HG02885 (cell line): ENCODE results near the gene SPDEF.

Source experiments
- ATAC-seq: cut with Tn5 transposase; IDR thresholded peaks from one replicate; pipeline ENCODE4 v1.9.1; 2021; ENCODE audit warnings: mild to moderate bottlenecking; ENCODE audit not compliant: unreplicated experiment, poor library complexity

Gene SPDEF

DNA sequence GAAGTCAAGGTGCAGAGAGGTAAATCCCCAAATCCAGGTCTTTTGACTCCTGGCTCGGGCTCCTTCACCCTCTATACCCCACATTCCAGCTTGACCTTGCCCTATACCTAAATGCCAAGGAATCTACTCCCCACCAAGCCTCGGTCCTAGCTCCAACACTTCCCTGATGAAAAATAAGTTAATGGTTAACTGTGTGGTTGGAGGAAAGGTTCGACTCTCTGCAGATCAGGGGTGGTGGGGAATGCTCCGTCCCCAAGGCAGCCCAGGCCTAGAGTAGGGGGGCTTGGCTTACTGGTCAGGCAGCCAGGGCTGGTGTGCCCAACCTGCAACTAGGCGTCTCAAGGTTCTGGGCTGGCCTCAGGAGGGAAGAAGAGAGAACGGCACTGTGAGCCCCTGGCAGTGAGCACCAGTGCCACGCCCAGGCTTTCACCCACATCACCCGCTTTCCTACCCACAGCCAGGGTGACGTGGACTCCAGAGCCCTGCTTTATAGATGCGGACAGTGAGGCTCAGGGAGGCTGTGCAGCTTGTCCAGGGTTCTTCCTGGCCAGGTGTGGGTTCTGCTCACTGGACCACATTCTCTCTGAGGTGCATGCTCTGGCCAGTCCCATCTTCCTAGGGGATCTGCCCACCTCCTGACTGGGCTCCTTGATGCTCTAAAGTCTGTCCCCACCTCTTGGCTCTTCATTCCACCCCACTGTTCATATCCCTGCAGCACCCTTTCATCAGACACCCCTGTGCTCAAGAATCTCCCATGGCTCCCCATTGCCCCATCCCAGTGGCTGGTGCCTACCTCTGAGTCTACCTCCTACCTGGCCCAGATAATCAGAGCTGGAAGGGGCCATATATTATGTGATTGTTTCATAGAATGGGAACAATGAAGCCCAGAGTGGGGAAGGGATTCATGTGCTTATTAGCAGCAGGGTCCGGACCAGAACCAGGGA, 8.2 kb downstream of the SPDEF start:
- ATAC-seq = no peak

- no peak for ATAC-seq
Measured at GRCh38 chr6:34546551-34547321, 9.4 kb downstream of the SPDEF start.

- no peak for ATAC-seq
Measured at GRCh38 chr6:34544776-34545471, 11.2 kb downstream of the SPDEF start.

DNA sequence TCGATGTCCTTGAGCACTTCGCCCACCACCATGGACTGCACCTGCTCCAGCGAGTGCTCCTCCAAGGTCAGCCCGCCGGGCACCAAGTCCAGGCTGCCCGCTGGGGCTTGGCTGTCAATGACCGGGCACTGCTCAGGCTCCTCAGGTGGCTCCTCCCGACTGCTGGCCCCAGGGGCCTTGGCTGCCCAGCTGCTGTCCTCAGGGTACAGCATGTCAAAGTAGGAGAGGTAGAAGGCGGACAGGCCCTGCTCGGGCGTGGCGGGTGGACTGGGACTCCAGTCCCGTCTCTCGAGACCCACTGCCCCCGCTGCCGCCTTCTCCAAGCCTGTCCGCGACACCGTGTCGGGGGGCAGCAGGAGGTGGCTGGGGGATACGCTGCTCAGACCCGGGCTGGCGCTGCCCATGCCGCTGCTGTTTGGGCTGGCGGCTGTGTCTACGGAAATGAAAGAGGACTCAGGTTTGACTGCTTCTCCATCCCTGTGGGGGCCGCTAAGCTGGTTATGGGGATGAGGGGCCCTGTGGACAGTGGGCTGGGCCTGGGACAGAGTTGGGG, 12.0 kb downstream of the SPDEF start:
- no peak for ATAC-seq

DNA sequence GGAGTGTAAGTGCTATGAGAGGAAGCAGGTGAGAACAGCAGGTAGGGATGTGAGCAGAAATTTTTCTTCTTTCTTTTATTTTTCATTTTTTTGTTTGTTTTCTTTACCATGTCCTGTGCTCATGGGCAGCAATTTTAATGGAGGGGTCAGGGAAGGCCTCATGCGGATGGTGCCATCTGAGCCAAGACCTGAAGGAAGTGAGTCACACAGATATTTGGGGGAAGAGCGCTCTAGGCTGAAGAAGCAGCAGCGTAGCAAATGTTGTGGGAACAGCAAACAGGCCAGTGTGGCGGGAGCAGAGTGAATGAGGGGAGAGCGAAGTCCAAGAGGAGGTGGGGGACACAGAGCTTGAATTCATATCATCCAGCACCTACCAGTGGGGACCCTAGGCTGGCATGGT, 12.7 kb downstream of the SPDEF start:
- no peak for ATAC-seq

DNA sequence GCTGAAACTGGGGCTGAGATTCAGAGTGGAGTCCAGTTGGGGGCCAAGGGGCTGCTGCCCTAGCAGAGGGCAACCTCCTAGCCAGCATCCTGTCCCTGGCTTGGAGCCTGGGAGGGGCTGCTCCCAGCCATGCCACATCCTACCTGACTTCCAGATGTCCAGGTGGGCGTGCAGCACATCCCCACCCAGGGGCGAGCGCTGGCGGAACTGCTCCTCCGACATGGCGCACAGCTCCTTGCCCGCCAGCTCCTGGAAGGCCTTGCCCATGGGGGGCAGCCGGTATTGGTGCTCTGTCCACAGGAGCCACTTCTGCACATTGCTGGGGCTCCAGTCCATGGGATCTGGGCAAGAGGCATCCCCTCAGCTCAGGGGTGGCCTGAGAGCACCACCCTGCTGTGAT, 15.3 kb downstream of the SPDEF start:
- no peak for ATAC-seq

GRCh38 chr6:34540222-34540621, 15.9 kb downstream of the SPDEF start:
- ATAC-seq = no peak

- no peak for ATAC-seq
Measured at GRCh38 chr6:34539181-34539580, 16.9 kb downstream of the SPDEF start.

DNA sequence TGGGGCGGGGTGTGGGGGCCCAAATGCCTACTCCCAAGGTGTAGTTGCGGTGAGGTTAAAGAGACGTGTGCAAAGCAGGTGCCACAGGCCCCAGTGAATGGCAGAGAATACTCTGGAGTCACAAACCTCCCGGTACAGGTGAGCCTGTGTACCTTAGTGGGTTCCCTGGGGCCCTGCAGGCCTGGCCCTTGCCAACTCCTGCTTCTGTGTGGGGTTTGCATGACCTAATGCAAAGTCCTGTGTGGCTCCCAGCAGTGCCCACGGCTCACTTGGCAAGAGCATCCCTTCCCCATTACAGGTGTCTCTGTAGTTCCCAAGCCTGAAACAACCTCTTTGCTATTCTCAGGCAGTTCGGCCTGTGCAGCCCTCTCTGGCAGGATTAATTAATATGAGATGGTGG, 17.5 kb downstream of the SPDEF start:
- ATAC-seq = no peak

GRCh38 chr6:34537922-34538550, 18.1 kb downstream of the SPDEF start:
- no peak for ATAC-seq

DNA sequence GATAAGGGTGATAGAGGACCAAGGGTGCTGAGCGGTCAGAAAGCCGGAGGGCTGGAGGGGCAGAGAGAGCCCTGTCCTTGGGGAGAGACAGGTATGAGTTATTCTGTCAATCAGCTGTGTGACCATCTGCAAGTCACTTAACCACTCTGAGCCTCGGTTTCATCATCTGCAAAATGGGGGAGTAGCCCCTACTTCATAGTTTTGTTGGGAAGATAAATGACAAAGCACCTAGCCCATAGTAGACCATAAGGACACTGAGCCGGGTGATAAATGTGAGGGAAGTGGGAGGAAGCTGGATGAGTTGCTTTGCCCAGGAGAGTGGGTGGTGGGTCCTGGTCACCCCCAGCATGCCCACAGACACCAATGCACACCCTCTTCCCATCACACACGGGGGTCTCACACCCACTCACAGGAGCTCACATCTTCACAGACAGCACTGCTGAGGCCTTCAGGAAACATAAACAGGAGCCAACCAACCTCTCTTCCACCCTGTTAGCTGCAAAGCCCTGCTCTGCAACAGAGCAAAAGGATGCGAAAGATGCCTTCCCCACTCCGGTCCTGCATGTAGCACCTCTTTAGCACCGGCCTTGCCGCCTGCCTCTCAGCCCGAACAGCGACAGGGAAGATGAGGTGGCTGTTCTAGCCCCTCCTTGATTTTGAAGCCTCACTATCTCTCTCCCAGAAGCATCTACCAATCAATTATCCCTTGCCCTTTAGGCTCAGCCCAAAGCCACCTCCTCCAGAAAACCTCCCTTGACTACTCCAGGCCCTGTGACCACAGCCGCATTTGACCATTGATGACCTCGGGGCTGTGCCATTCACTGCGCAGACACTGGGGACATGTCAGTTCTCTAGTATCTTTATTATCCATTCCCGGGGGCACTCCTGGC, 18.9 kb downstream of the SPDEF start:
- ATAC-seq = no peak

- no peak for ATAC-seq
Measured at GRCh38 chr6:34536251-34536958, 19.7 kb downstream of the SPDEF start.

DNA sequence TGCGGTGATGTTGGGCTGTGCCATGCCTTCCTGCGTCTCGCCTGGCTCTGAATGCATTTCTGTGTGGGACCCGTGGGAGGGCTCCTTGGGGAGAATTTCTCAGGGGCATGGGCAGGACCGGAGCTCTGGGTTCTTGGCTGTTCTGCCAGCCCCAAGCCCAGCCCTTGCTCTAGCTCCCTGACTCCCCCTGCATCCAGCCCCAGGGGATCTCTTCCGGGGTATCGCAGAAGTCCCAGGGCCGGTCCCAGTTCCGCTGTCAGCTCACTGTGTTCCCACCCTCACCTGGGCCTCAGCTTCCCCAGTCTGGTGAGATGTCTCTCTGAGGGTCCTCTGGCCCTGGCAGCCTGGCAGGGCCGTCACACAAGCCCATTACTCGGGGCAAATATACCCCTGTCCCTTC, 20.5 kb downstream of the SPDEF start:
- ATAC-seq = no peak

GRCh38 chr6:34535199-34535598, 20.9 kb downstream of the SPDEF start:
- no peak for ATAC-seq

- ATAC-seq = no peak
Measured at GRCh38 chr6:34534656-34535055, 21.5 kb downstream of the SPDEF start.

DNA sequence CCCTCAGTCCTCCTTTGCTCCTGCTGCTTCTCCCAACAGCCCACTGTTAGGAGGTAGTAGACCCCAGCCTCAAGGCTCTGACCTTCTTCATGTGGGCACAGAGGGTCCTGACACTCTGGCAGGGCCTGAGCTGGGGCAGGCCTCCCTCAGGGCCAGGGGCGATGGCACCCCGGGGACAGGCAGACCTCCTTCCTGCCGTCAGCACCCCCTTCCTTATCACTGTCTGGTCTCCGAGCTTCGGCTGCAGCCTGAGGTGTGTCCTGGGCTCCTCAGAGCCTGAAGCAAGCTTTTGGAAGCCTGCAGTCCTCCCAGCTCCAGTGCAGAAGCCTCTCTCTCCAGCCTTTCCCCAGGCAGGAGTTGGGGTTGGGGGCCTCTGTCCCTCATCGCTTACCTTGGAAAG, 22.0 kb downstream of the SPDEF start:
- ATAC-seq = no peak

GRCh38 chr6:34532230-34532629, 23.9 kb downstream of the SPDEF start:
- ATAC-seq = no peak

- ATAC-seq = no peak
Measured at GRCh38 chr6:34531580-34532201, 24.4 kb downstream of the SPDEF start.
